Right cardiac atrium (tissue), 5 donors: ENCODE data around the gene EHBP1. TPM values are rescaled to one million over a fixed set of nuclear protein-coding genes. Genes with fewer than 3 reads are reported as not detected.
"Not testable (repeated sequence)": the region's sequence is repeated elsewhere in the genome, so short reads cannot be mapped to it uniquely, and the experiment has no call there.

Source experiments
- ATAC-seq, 2 donors: fragments of 200-7000 bp; cut with Tn5 transposase; one replicate each; pipeline versions ENCODE4 v1.8.0 to v1.9.1; 2020; ENCODE audit warnings: moderate library complexity in 2 of 2, mild to moderate bottlenecking in 1 of 2
- DNase-seq, 3 donors: peaks; one replicate each; pipeline ENCODE4 v3.0.0-alpha.2; 2020
- H3K27ac ChIP-seq: one replicate; pipeline ENCODE4 v1.5.1; 2013; ENCODE audit warnings: mild to moderate bottlenecking, low read length, control low read depth, moderate library complexity
- H3K27me3 ChIP-seq: one replicate; pipeline ENCODE4 v1.6.1; 2013; ENCODE audit not compliant: control insufficient read depth, insufficient read depth
- H3K4me1 ChIP-seq: one replicate; pipeline ENCODE4 v1.6.1; 2013; ENCODE audit warnings: low read length; ENCODE audit not compliant: control insufficient read depth, insufficient read depth
- H3K4me3 ChIP-seq: one replicate; pipeline ENCODE4 v1.5.1; 2013; ENCODE audit warnings: low read length, control low read depth
- H3K9me3 ChIP-seq: one replicate; pipeline ENCODE4 v1.6.1; 2013; ENCODE audit warnings: low read length; ENCODE audit not compliant: control insufficient read depth
- WGBS: extraction: QIAGEN DNeasy Blood & Tissue Kit; methylation state at CpG from one replicate; pipeline ENCODE4 v1.1.7; 2013; 5-methylcytosine and 5-hydroxymethylcytosine counted together
- intact Hi-C, 4 donors: fragments of 100-400 bp; cut with DNase I; formaldehyde crosslinking; loops; one replicate each; pipeline versions ENCODE4 v1.11.0 to v1.14.0; 2022 to 2023
- polyA plus RNA-seq: library from polyadenylated mRNA; stranded (reverse); fragments of 200-250 nt; gene quantifications from one replicate; pipeline ENCODE4 v1.2.3, GENCODE V29; 2013
- total RNA-seq, 4 donors: library from RNA; stranded (reverse); fragmentation: NEBNext Ultra II Directional; extraction: Animal tissue kit (Norgen Biotek cat#: 25700); gene quantifications; one replicate each; pipeline ENCODE4 v1.2.1, GENCODE V29; 2021
- donor health status: healthy with polysubstance abuse.
- donor health status: DM: no; HTN: yes; CAD: no.
- donor health status: DM: no; HTN: no; CAD: no.
- donor health status: DM: no; HTN: yes; CAD: no; lungs with severe emphysema.
- donor health status: DM: yes; HTN: yes; CAD: no.

The EHBP1 gene
- total and polyA plus RNA-seq, 5 donors, result 13.5 to 37.5 (median 33.2) TPM

DNA sequence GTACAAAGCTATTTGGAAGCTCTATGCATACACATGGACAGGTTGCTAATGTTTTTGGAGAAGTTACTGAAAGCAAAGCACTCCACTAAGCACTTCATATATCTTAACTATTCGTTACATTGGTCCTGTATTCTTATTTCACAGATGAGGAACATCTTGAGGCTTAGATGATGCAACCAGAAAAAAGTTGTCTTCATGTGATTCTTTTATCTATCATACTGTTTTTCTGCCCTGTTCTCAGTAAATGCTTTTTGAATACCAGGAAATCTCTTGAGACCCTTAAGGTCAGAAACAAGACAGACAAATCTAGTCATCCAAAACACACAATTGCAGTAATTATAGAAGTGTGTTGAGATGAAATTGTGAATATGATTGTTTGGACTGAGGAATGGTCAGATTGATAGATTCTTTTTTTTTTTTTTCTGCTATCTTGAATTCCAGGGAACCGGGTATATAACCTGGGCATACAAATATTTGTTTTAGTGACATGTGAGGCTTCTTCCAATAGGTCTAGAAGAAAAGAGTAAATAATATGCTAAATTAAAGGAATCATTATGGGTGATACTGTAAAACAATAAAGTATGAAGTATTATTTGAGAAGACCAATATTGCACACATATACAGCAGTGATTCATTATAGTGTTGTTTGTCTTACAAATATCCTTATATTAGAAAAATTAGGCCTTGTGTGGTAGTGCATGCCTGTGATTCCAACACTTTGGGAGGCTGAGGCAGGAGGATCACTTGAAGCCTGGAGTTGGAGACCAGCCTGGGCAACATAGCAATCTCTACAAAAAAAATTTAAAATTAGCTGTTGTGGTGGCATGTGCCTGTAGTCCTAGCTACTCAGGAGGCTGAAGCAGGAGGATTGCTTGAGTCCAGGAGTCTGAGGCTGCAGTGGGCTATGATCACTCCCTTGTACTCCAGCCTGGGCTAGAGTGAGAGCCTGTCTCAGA, 33.7 kb downstream of the EHBP1 start:
- Histone ChIP-seq H3K27ac (no peak overlapping the region), H3K27me3 (no peaks in the 10 kb centered on the region), H3K4me3 (no peak overlapping the region), H3K4me1 (peaks cover 5% of the 10 kb centered on the region), H3K9me3 (no peaks in the 10 kb centered on the region)
- DNase-seq (no peak), ATAC-seq (no peak)
- intact Hi-C loops, result no loop called here
- WGBS, result 75% methylated on average over 2 of the region's 2 CpGs

DNA sequence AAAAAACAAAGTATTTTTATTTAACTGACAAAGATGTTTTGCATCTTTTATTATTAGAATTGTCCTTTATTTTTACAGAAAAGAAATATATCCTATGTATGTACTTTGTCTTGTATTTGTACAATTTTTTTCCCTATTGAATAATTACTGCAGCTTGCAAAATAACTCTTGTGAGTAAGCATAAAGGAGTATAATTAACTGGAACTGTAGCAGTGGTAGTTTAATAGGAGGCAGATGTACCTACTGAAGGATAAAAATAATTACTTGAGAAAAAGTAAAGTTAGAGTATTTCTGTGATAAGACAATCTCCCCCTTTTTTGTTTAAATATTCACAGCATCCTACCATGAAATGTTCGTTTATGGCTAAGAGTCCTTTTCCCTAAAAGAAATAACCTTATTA, 34.7 kb downstream of the EHBP1 start:
- peaks cover 5% of the 10 kb centered on the region for H3K4me1 ChIP-seq
- DNase-seq (no peak), ATAC-seq (no peak)
- H3K9me3 ChIP-seq, result no peaks in the 10 kb centered on the region
- no peak overlapping the region for H3K4me3 ChIP-seq
- 60% methylated on average over 1 of the region's 1 CpG for WGBS
- no peak overlapping the region for H3K27ac ChIP-seq
- intact Hi-C loops, result no loop called here
- H3K27me3 ChIP-seq, result no peaks in the 10 kb centered on the region

DNA sequence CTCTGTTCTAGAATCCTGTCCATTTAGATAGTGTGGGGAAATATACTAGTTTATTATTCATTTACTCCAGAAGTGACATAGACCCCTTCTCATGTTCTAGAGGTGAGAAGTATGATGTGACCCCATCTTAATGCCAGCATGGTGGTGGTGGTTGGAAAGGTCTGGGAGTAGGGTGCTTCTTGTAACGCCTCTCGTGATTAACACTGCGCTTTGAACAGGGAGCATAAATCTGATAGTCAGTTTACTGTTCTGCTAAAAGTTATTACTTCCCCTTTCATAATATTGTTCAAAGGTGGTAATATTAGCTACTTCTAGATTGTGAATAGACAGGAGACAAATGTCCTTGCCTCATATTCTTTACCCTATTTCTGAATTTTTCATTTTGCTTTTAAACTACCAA, 35.6 kb downstream of the EHBP1 start:
- Histone ChIP-seq H3K4me3 (no peak overlapping the region), H3K27me3 (no peaks in the 10 kb centered on the region), H3K27ac (no peak overlapping the region), H3K9me3 (no peaks in the 10 kb centered on the region), H3K4me1 (peaks cover 5% of the 10 kb centered on the region)
- 95% methylated on average over 3 of the region's 3 CpGs for WGBS
- ATAC-seq (no peak), DNase-seq (no peak)
- intact Hi-C loops, result no loop called here

DNA sequence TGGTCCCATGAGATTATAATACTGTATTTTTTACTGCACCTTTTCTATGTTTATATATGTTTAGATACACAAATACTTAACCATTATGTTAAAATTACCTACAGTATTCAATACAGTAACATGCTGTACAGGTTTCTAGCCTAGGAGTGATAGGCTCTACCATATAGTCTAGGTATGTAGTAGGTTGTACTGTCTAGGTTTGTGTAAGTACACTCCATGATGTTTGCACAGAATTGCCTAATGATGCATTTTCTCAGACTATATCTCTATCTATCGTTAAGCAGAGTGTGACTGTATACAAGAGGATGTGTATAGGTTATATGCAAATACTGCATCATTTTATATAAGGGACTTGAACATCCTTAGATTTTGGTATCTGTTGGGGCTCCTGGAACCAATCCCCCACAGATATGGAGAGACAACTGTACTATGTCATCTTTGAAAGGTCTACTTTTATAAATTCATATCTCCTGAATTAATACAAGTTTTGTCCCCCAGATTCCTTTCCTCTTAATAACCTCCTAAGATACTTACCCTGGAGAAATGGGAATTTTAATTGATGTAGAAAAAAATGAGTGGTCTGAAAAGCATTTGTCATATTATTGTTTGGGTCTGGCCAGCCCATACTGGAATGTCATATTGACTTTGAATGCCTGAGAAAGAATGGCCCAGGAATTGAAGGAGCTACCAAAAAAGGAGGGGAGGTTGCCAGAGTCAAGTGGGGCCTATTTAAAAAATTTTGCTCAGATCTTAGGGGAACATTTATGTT, 36.6 kb downstream of the EHBP1 start:
- WGBS, result 90% methylated on average over 1 of the region's 1 CpG
- Histone ChIP-seq H3K4me3 (no peak overlapping the region), H3K4me1 (peaks cover 5% of the 10 kb centered on the region), H3K27ac (no peak overlapping the region), H3K27me3 (no peaks in the 10 kb centered on the region), H3K9me3 (no peaks in the 10 kb centered on the region)
- ATAC-seq (no peak), DNase-seq (no peak)
- intact Hi-C loops, result no loop called here

DNA sequence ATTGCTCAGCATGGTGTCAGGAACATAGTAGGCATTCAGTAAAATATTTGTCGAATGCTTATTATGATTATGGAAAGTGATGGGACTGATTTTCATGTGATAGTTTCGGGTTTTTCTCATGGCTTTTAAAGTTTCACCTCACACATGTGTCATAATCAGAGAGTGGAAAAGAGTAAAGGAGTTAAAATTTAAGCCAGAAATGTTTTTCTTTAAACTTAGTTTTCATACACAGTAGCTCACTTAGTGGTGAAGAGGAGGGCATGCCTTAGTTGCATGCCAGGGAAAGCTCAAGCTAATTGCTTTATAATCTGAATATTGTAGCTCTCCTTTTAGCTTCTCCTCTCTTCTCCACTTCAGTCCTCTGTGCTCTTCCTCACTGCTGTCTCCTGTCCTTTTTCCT, 38.0 kb downstream of the EHBP1 start:
- Histone ChIP-seq H3K4me3 (no peak overlapping the region), H3K27ac (no peak overlapping the region), H3K9me3 (no peaks in the 10 kb centered on the region), H3K4me1 (peaks cover 4% of the 10 kb centered on the region), H3K27me3 (no peaks in the 10 kb centered on the region)
- ATAC-seq, result no peak
- intact Hi-C loops, result no loop called here
- DNase-seq, result no peak
- WGBS, result 98% methylated on average over 2 of the region's 2 CpGs

DNA sequence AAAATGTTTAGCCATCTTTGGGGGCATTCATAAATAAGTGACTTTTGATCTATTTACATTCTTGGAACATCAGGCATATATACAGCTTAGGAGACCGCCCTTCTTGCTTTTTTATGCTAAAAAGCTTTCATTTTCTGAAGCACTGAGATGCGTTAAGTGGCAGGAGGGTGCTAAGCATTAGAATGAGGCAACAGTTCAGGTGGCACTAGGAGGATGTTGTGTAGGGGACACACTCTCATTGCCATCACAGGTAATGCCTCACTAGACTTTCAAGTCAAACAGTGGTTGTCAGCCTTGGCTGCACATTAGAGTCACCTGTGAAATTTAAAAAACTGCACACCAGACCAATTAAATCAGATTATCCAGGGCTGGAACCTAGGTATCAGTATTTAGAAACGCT, 39.1 kb downstream of the EHBP1 start:
- H3K27me3 ChIP-seq, result no peaks in the 10 kb centered on the region
- intact Hi-C loops, result no loop called here
- peaks cover 4% of the 10 kb centered on the region for H3K4me1 ChIP-seq
- H3K4me3 ChIP-seq, result no peak overlapping the region
- no peaks in the 10 kb centered on the region for H3K9me3 ChIP-seq
- ATAC-seq (no peak), DNase-seq (no peak)
- 94% methylated on average over 3 of the region's 3 CpGs for WGBS
- no peak overlapping the region for H3K27ac ChIP-seq

DNA sequence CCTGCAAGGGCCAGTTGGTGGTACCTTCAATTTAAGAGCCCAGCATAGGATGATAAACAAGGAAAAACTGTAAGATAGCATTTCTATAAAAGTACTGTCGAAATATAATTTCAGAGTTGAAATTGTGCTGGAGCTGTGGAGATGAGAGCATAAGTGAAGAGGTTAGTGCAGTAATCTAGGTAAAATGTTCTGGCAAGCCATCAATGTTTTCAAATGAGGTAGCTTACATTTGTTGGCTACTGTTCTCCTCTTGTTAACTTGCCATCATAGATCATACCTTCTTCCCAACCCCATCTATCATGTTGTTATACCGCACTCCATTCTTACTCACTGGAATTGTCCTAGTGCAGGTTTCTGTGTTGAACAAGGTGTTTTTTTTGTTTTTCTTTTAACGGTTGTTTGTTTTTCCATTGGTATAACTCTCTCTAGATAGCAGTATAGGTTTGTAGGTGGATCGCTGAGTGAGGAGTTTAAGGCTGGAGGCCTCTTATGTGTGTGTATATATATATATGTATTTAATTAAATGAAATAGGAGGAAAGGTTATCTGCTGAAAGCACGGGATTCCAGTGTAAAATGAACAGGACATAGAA, 40.5 kb downstream of the EHBP1 start:
- no peaks in the 10 kb centered on the region for H3K9me3 ChIP-seq
- H3K27me3 ChIP-seq, result no peaks in the 10 kb centered on the region
- intact Hi-C loops, result no loop called here
- no peak for ATAC-seq
- no peak overlapping the region for H3K27ac ChIP-seq
- WGBS, result 92% methylated on average over 5 of the region's 5 CpGs
- H3K4me3 ChIP-seq, result no peak overlapping the region
- no peak for DNase-seq
- peaks cover 2% of the 10 kb centered on the region for H3K4me1 ChIP-seq

DNA sequence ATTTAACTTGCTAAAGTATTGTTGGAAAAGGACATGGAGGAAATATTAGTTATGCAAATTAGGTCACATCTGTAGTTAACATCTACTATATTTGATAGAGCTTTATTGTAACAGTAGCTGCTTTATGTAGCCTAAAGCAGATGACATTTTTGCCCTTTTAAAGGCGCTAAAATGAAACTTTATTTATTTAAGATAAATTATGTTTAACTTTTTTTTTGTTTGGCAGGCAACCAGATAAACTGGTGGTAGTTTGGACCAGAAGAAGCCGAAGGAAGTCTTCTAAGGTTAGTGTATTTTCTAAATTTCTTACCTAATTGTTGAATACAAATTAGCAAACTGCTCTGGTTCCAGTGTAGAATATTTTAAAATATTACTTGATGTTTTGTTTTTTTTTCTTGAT, 41.7 kb downstream of the EHBP1 start:
- no peaks in the 10 kb centered on the region for H3K9me3 ChIP-seq
- no peaks in the 10 kb centered on the region for H3K27me3 ChIP-seq
- intact Hi-C loops, result no loop called here
- H3K4me3 ChIP-seq, result no peak overlapping the region
- WGBS, result 61% methylated on average over 2 of the region's 2 CpGs
- DNase-seq, result no peak
- ATAC-seq, result no peak
- H3K27ac ChIP-seq, result no peak overlapping the region
- H3K4me1 ChIP-seq, result no peaks in the 10 kb centered on the region

DNA sequence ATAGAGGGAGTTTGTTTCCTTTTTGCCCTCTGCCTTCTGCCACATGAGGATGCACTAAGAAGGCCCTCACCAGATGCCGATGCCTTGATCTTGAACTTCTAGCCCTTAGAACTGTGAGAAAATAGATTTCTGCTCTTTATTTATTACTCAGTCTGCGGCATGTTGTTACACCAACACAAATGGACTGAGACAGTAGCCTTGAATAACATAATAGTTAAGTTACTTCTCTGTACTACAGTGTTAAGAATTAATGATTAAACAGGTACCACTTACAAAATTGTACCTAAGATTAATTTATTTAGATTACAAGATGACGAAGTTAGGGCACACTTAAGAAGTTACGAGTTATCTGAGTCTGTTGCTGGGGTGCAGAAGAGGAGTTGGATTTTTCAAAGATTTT, 42.4 kb downstream of the EHBP1 start:
- WGBS, result 96% methylated on average over 4 of the region's 4 CpGs
- Histone ChIP-seq H3K27ac (no peak overlapping the region), H3K4me1 (no peaks in the 10 kb centered on the region), H3K4me3 (no peak overlapping the region), H3K9me3 (no peaks in the 10 kb centered on the region), H3K27me3 (no peaks in the 10 kb centered on the region)
- intact Hi-C loops, result no loop called here
- DNase-seq, result no peak
- ATAC-seq, result no peak

DNA sequence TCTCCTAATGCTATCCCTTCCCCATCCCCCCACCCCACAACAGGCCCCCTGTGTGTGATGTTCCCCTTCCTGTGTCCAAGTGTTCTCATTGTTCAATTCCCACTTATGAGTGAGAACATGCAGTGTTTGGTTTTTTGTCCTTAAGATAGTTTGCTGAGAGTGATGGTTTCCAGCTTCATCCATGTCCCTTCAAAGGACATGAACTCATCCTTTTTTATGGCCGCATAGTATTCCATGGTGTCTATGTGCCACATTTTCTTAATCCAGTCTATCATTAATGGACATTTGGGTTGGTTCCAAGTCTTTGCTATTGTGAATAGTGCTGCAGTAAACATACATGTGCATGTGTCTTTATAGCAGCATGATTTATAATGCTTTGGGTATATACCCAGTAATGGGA, 43.6 kb downstream of the EHBP1 start:
- DNase-seq, intact Hi-C loops: not testable (repeated sequence)
- WGBS, result 87% methylated on average over 1 of the region's 1 CpG

DNA sequence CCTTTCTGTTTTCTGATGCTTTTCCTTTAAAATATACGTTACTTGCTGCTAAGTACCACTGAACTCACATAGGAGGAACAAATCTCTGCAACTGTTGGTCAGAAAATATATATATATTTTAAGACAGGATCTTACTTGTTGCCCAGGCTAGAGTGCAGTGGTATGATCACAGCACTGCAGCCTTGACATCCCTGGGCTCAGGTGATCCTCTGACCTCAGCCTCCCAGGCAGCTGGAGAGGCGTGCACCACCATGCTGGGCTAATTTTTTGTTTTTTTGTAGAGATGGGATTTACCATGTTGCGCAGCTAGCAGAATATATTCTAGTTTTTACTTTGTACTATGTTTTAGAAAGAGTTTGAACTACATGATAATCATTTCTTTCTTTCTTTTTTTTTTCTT, 51.5 kb downstream of the EHBP1 start:
- 97% methylated on average over 3 of the region's 3 CpGs for WGBS
- no peak for DNase-seq
- Histone ChIP-seq H3K4me1 (no peaks in the 10 kb centered on the region), H3K9me3 (no peaks in the 10 kb centered on the region), H3K27ac (no peak overlapping the region), H3K27me3 (no peaks in the 10 kb centered on the region), H3K4me3 (no peak overlapping the region)
- intact Hi-C loops, result no loop called here
- no peak for ATAC-seq

More for the DNA sequence above, 43.6 kb downstream of the EHBP1 start:
- ATAC-seq, H3K27me3 ChIP-seq, H3K4me1 ChIP-seq, H3K27ac ChIP-seq, H3K9me3 ChIP-seq, H3K4me3 ChIP-seq: not testable (repeated sequence)
